HG03175 (cell line): Measurements from ENCODE around the gene ATMIN.

Experiments used
- ATAC-seq: cut with Tn5 transposase; IDR thresholded peaks from one replicate; pipeline ENCODE4 v1.9.1; 2021; ENCODE audit warnings: mild to moderate bottlenecking, moderate library complexity; ENCODE audit not compliant: unreplicated experiment

The ATMIN gene

GRCh38 chr16:81066681-81067080, 31.0 kb downstream of the ATMIN start:
- no peak for ATAC-seq

- no peak for ATAC-seq
Measured at GRCh38 chr16:81067166-81067565, 31.5 kb downstream of the ATMIN start.

GRCh38 chr16:81069063-81069462, 33.4 kb downstream of the ATMIN start:
- no peak for ATAC-seq

- no peak for ATAC-seq
Measured at GRCh38 chr16:81070979-81071378, 35.3 kb downstream of the ATMIN start.

- ATAC-seq, result no peak
Measured at GRCh38 chr16:81071805-81072204, 36.2 kb downstream of the ATMIN start.

GRCh38 chr16:81073560-81074330, 38.1 kb downstream of the ATMIN start:
- ATAC-seq, result no peak

GRCh38 chr16:81076566-81077075, 41.0 kb downstream of the ATMIN start:
- ATAC-seq, result peak; percentile 74

GRCh38 chr16:81077076-81077940, 41.7 kb downstream of the ATMIN start, which contains the start of gene C16orf46:
Gene C16orf46, minus strand, starts transcription at chr16:81077238. Its CDS starts 13,283 bp downstream, at chr16:81063955.
- peak; percentile 97 for ATAC-seq

- ATAC-seq, result no peak
Measured at GRCh38 chr16:81080233-81080632, 44.6 kb downstream of the ATMIN start.

- ATAC-seq, result no peak
Measured at GRCh38 chr16:81081014-81081413, 45.4 kb downstream of the ATMIN start.

- ATAC-seq, result no peak
Measured at GRCh38 chr16:81088836-81089235, 53.2 kb downstream of the ATMIN start.

GRCh38 chr16:81094771-81095251, 59.2 kb downstream of the ATMIN start:
- no peak for ATAC-seq

GRCh38 chr16:81095653-81095952, 60.0 kb downstream of the ATMIN start:
- peak; percentile 6 for ATAC-seq

- peak; percentile 98 for ATAC-seq
Measured at GRCh38 chr16:81095953-81096714, 60.5 kb downstream of the ATMIN start, which contains the start of gene GCSH. Gene GCSH, minus strand, starts transcription at chr16:81096395. Its CDS starts 117 bp downstream, at chr16:81096278.

- ATAC-seq, result no peak
Measured at GRCh38 chr16:81096715-81097208, 61.1 kb downstream of the ATMIN start.
